Measurements from ENCODE around the gene RSPO4.

GRCh38 chr20:965956-966355 lies 36.2 kb downstream of the RSPO4 start:
- TF ChIP-seq POLR2AphosphoS5 (IDR thresholded peaks at IDR 0.05): no peak
- TF ChIP-seq CTCF (IDR thresholded peaks at IDR 0.05): no peak
